WTC11 (cell line): ENCODE measurements around the gene SLC1A4.

Experiments used
- ATF1 ChIP-seq: sonication (generic); formaldehyde crosslinking; IDR thresholded peaks from 2 replicates; pipeline ENCODE4 v1.8.1; 2023; ENCODE audit warnings: mild to moderate bottlenecking, moderate library complexity, missing genetic modification reagents
- CREM ChIP-seq: sonication (generic); formaldehyde crosslinking; IDR thresholded peaks from 2 replicates; pipeline ENCODE4 v1.8.1; 2022; ENCODE audit warnings: mild to moderate bottlenecking, missing genetic modification reagents, moderate library complexity
- CTCF ChIP-seq: fragments of 200-600 bp; IDR thresholded peaks from 2 replicates; pipeline ENCODE4 v1.8.0; 2022; ENCODE audit warnings: antibody characterized with exemption
- GABPB1 ChIP-seq: sonication (generic); formaldehyde crosslinking; IDR thresholded peaks from 2 replicates; pipeline ENCODE4 v1.8.1; 2023; ENCODE audit warnings: mild to moderate bottlenecking, missing genetic modification reagents
- GRHL2 ChIP-seq: fragments of 250-450 bp; sonication (Bioruptor Pico); IDR thresholded peaks from 2 replicates; pipeline ENCODE4 v1.8.0; 2022; ENCODE audit warnings: mild to moderate bottlenecking, moderate library complexity; ENCODE audit not compliant: insufficient replicate concordance, severe bottlenecking
- HMGXB4 ChIP-seq: sonication (generic); formaldehyde crosslinking; IDR thresholded peaks from 2 replicates; pipeline ENCODE4 v1.8.1; 2023; ENCODE audit warnings: mild to moderate bottlenecking, moderate library complexity, missing genetic modification reagents
- IRF1 ChIP-seq: sonication (generic); formaldehyde crosslinking; IDR thresholded peaks from 2 replicates; pipeline ENCODE4 v1.8.0; 2023; ENCODE audit warnings: missing genetic modification reagents
- USF2 ChIP-seq: sonication (generic); formaldehyde crosslinking; IDR thresholded peaks from 2 replicates; pipeline ENCODE4 v1.8.1; 2023; ENCODE audit warnings: mild to moderate bottlenecking, missing genetic modification reagents, moderate library complexity
- ZNF263 ChIP-seq: sonication (generic); formaldehyde crosslinking; IDR thresholded peaks from 2 replicates; pipeline ENCODE4 v1.8.1; 2022; ENCODE audit warnings: low read depth, mild to moderate bottlenecking, moderate library complexity, missing genetic modification reagents

- no peak for TF ChIP-seq USF2 (CRISPR knock-in tag)
- no peak for TF ChIP-seq GRHL2 (CRISPR knock-in tag)
- no peak for TF ChIP-seq CTCF
- no peak for TF ChIP-seq GABPB1
- no peak for TF ChIP-seq HMGXB4 (CRISPR knock-in tag)
- TF ChIP-seq ZNF263 (CRISPR knock-in tag): no peak
- no peak for TF ChIP-seq IRF1 (CRISPR knock-in tag)
- no peak for TF ChIP-seq CREM (CRISPR knock-in tag)
- TF ChIP-seq ATF1 (CRISPR knock-in tag): no peak
Measured at GRCh38 chr2:64972426-64972825, 16.8 kb upstream of the SLC1A4 start.
